Activated CD8-positive, alpha-beta T cell treated with anti-CD3 and anti-CD28 coated beads for 36 hours (primary cell): ENCODE measurements around the gene MRPL41. TPM values are rescaled to one million over a fixed set of nuclear protein-coding genes. Genes with fewer than 3 reads are reported as not detected.
A peak's percentile ranks its signal among the peaks of the same experiment; 100 is the strongest.
"Not testable (repeated sequence)": the region's sequence is repeated elsewhere in the genome, so short reads cannot be mapped to it uniquely, and the experiment has no call there.

Experiments
- ATAC-seq: fragments of 200-7000 bp; cut with Tn5 transposase; one replicate; pipeline ENCODE4 v1.10.0; 2021; ENCODE audit warnings: mild to moderate bottlenecking, moderate library complexity
- CTCF ChIA-PET: fragments of 350-600 bp; sonication (Branson Sonifier 250); formaldehyde crosslinking; loops from one replicate; lab custom pipeline; 2021; ENCODE audit warnings: antibody characterized with exemption; lab: Charles Lee
- POLR2A ChIA-PET: fragments of 350-600 bp; sonication (Branson Sonifier 250); formaldehyde crosslinking; loops from one replicate; lab custom pipeline; 2021; ENCODE audit warnings: antibody characterized with exemption; lab: Charles Lee
- DNase-seq: peaks from one replicate; pipeline ENCODE4 v3.0.0-alpha.2; 2020
- H3K27ac Mint-ChIP-seq: one replicate; pipeline ENCODE4 v1.8.0; 2021; ENCODE audit warnings: mild to moderate bottlenecking, mixed read lengths
- H3K27me3 Mint-ChIP-seq: one replicate; pipeline ENCODE4 v1.8.0; 2021; ENCODE audit warnings: mixed read lengths
- H3K36me3 Mint-ChIP-seq: one replicate; pipeline ENCODE4 v1.8.0; 2021; ENCODE audit warnings: low read depth, mixed read lengths
- H3K4me1 Mint-ChIP-seq: one replicate; pipeline ENCODE4 v1.8.0; 2021; ENCODE audit warnings: low read depth, mixed read lengths
- H3K4me3 Mint-ChIP-seq: one replicate; pipeline ENCODE4 v1.8.0; 2021; ENCODE audit warnings: mild to moderate bottlenecking, moderate library complexity, mixed read lengths
- H3K9me3 Mint-ChIP-seq: one replicate; pipeline ENCODE4 v1.8.0; 2021; ENCODE audit warnings: mixed read lengths
- intact Hi-C: fragments of 100-400 bp; cut with micrococcal nuclease; formaldehyde crosslinking; loops from one replicate; pipeline ENCODE4 v1.10.0; 2022
- total RNA-seq, 2 experiments: library from RNA; stranded (reverse); gene quantifications; one replicate each; pipeline ENCODE4 v1.2.3, GENCODE V29; 2021
- TF ChIP-seq, protein P1 (sequence below): fragments of 200-600 bp; IDR thresholded peaks from one replicate; pipeline ENCODE4 v1.8.0; 2022; ENCODE audit warnings: antibody characterized with exemption, mild to moderate bottlenecking

The MRPL41 gene
- total RNA-seq, 2 experiments from 2014 or later = 42.8 to 43.9 TPM

DNA sequence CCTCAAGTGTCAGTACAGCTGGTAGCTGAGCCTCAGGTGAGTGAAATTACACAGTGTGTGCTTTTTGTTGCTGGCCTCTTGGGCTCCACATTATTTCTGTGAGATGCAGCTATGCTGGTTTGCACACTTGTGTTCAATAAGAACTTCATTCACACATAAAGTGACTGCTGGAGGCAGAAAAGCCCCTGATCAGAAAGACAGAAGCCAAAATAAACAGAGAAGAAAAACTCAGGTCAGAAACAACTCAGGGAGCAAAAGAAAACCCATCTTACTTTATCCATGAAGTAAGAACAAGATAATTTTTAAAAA is 16.6 kb upstream of the MRPL41 start:
- Mint-ChIP-seq H3K4me1 (peaks cover 25% of the 10 kb centered on the region), H3K27ac (peak overlapping the region; percentile 67), H3K27me3 (no peaks in the 10 kb centered on the region), H3K9me3 (peaks cover 11% of the 10 kb centered on the region), H3K4me3 (no peak overlapping the region), H3K36me3 (peaks cover 19% of the 10 kb centered on the region)
- TF ChIP-seq, protein P1, sequence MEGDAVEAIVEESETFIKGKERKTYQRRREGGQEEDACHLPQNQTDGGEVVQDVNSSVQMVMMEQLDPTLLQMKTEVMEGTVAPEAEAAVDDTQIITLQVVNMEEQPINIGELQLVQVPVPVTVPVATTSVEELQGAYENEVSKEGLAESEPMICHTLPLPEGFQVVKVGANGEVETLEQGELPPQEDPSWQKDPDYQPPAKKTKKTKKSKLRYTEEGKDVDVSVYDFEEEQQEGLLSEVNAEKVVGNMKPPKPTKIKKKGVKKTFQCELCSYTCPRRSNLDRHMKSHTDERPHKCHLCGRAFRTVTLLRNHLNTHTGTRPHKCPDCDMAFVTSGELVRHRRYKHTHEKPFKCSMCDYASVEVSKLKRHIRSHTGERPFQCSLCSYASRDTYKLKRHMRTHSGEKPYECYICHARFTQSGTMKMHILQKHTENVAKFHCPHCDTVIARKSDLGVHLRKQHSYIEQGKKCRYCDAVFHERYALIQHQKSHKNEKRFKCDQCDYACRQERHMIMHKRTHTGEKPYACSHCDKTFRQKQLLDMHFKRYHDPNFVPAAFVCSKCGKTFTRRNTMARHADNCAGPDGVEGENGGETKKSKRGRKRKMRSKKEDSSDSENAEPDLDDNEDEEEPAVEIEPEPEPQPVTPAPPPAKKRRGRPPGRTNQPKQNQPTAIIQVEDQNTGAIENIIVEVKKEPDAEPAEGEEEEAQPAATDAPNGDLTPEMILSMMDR = peak; percentile 28
- DNase-seq (no peak), ATAC-seq (no peak)
- CTCF ChIA-PET = interaction anchor here (0.6 to 2.0 kb wide), 10 partner anchors 8 to 233 kb away, joined by 3 to 12 read pairs (median 4); partner anchors contain the start of genes EXD3, MRPL41, NOXA1 and NRARP
- intact Hi-C loops = no loop called here
- POLR2A ChIA-PET = interaction anchor here (1.1 kb wide), 1 partner anchor 10 kb away, joined by 5 read pairs; no protein-coding TSS in a partner anchor

DNA sequence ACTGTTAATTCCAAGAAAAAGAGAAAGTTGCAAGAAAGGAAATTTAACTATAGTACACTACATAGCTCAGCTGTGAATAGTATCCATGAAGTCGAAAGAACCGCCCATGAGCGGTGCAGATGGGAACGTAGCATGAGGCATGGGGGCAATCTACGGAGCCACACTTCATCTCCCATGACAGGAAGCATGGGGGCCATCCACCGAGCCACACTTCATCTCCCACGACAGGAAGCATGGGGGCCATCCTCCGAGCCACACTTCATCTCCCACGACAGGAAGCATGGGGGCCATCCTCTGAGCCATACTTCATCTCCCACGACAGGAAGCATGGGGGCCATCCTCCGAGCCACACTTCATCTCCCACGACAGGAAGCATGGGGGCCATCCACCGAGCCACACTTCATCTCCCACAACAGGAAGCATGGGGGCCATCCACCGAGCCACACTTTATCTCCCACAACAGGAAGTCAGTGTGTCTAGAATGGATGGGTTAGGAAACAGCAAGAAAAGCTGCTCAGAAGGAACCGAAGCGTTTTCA is 15.0 kb upstream of the MRPL41 start:
- H3K27me3 Mint-ChIP-seq, H3K4me3 Mint-ChIP-seq, intact Hi-C loops: not testable (repeated sequence)
- POLR2A ChIA-PET = interaction anchor here (0.6 to 1.5 kb wide), 2 partner anchors 12 to 106 kb away, joined by 3 read pairs; no protein-coding TSS in a partner anchor
- peak; percentile 38 for ATAC-seq
- Mint-ChIP-seq H3K36me3 (peaks cover 19% of the 10 kb centered on the region), H3K9me3 (peaks cover 11% of the 10 kb centered on the region), H3K4me1 (peaks cover 25% of the 10 kb centered on the region), H3K27ac (peak overlapping the region; percentile 91)
- CTCF ChIA-PET = interaction anchor here (0.7 to 1.8 kb wide), 3 partner anchors 9 to 42 kb away, joined by 4 read pairs; partner anchors contain the start of gene DPH7
- DNase-seq = peak; percentile 66

DNA sequence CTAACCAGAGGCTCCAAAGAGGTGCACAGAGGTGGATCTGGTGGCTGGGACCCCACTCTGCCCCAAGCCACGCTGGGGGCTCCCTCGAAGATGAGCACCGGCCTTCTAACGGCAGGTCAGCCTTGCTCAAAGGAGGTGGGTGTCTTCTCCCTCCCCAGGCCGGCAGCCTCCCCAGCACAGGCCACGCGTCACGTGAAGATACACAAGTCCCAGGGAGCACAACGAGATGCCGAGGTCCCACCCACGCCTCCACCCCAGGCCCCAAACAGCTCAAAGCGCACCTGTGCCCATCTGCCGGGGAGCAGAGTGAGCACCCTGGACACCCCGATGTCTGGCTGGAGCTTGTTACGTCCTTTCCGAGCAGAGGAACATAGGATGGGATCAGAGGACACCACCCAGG is 13.6 kb upstream of the MRPL41 start:
- Mint-ChIP-seq H3K36me3 (peaks cover 19% of the 10 kb centered on the region), H3K27ac (peak overlapping the region; percentile 91), H3K4me3 (no peak overlapping the region), H3K9me3 (peaks cover 11% of the 10 kb centered on the region), H3K27me3 (no peaks in the 10 kb centered on the region), H3K4me1 (peaks cover 25% of the 10 kb centered on the region)
- DNase-seq (no peak), ATAC-seq (no peak)
- intact Hi-C loops = no loop called here
- TF ChIP-seq, protein P1 = no peak
- ChIA-PET CTCF (interaction anchor here (0.9 to 1.7 kb wide), 4 partner anchors 12 to 41 kb away, joined by 3 to 4 read pairs (median 4); partner anchors contain the start of gene DPH7), POLR2A (interaction anchor here (1.2 kb wide), 1 partner anchor 32 kb away, joined by 3 read pairs; no protein-coding TSS in a partner anchor)

DNA sequence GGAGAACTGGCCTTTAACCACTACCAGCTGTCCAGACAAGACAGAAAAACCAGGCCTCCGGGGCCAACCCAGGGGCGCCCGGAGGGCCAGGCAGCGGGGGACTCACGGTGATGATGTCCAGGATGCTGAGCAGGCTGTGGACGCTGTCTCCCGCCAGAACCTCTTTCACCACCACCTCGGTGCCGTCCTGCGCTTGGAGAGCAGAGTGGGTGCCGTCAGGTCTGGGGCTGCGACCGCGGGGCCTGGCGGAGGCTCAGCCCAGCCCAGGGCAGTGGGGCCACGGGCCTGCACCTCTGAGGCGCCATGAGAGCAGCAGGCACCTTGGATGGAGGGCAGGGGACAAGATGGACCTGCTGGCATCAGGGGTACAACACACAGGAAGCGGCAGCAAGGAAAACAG is 11.1 kb upstream of the MRPL41 start:
- H3K27me3 Mint-ChIP-seq = no peaks in the 10 kb centered on the region
- H3K36me3 Mint-ChIP-seq = peaks cover 17% of the 10 kb centered on the region
- no peak overlapping the region for H3K27ac Mint-ChIP-seq
- ChIA-PET POLR2A (interaction anchor here (0.5 kb wide), 1 partner anchor 117 kb away, joined by 3 read pairs; the partner anchor contains the start of genes EXD3 and NOXA1), CTCF (interaction anchor here (0.9 to 1.5 kb wide), 2 partner anchors 12 to 254 kb away, joined by 3 read pairs; partner anchors contain the start of gene MRPL41)
- TF ChIP-seq, protein P1 = no peak
- peaks cover 18% of the 10 kb centered on the region for H3K4me1 Mint-ChIP-seq
- ATAC-seq (no peak), DNase-seq (no peak)
- intact Hi-C loops = no loop called here
- no peak overlapping the region for H3K4me3 Mint-ChIP-seq
- peaks cover 11% of the 10 kb centered on the region for H3K9me3 Mint-ChIP-seq

DNA sequence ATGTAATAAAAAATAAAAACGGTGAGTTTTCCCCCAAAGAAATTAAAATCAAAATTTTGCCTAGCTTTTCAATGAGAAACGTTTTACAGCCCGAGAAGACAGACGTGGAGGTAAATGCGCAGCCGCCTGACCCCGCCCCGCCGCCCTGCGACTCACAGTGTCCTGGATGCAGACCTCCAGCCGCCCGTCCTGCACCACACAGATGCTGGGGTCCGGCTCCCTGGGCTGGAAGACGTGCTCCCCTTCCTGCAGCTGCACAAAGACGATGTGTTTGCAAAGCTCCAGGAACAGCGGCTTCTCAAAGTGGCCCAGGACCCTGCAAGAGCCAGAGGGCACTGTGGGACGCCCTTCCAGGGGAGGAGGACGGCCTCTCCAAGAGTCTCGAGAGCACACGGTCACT is 9.2 kb upstream of the MRPL41 start:
- Mint-ChIP-seq H3K4me1 (peaks cover 5% of the 10 kb centered on the region), H3K27me3 (no peaks in the 10 kb centered on the region), H3K9me3 (peaks cover 2% of the 10 kb centered on the region), H3K27ac (no peak overlapping the region), H3K4me3 (no peak overlapping the region), H3K36me3 (peaks cover 3% of the 10 kb centered on the region)
- ATAC-seq (no peak), DNase-seq (no peak)
- POLR2A ChIA-PET = no interaction called here
- TF ChIP-seq, protein P1 = no peak
- intact Hi-C loops = no loop called here
- CTCF ChIA-PET = interaction anchor here (1.1 kb wide), 1 partner anchor 53 kb away, joined by 3 read pairs; no protein-coding TSS in a partner anchor
